ENCODE results near the gene PARD3. TPM values are rescaled to one million over a fixed set of nuclear protein-coding genes. Genes with fewer than 3 reads are reported as not detected.

Gene PARD3
- total and polyA plus RNA-seq, 12 donors: 17.0 to 93.8 (median 47.3) TPM

DNA sequence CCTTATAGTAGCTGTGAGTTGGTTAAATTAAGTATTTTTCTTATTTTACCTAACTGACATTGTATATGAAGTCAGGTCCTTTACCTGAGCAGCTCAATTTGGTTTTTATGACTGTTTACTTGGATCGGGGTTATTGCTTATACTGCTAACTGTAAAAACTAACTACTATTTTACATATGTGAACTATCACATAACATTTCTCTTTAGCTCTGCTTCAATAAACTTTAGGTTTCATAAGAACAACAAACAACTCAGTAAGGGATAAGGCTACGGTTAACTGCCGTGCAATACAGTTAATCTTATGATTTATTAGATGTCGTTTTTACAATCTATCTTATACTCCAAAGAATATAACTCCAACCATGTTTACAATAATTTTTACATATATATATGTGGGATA lies 480.2 kb downstream of the PARD3 start:
- Histone ChIP-seq H3K9me3 (replicated peaks in 1 of 3) (peaks cover 0 to 7% (median 0%) of the 10 kb centered on the region in 3 donors), H3K27me3 (no peaks in the 10 kb centered on the region), H3K36me3 (replicated peaks in 1 of 2) (no peaks in the 10 kb centered on the region), H3K4me1 (replicated peaks in 1 of 2) (peaks cover 0 to 4% of the 10 kb centered on the region in 2 donors), H3K27ac (no peak overlapping the region), H3K4me3 (no peak overlapping the region)
- intact Hi-C loops (cut with DNase I): no loop called here
- DNase-seq: no peak
- no peak for TF ChIP-seq POLR2A (IDR thresholded peaks at IDR 0.05)
- TF ChIP-seq, protein P1, sequence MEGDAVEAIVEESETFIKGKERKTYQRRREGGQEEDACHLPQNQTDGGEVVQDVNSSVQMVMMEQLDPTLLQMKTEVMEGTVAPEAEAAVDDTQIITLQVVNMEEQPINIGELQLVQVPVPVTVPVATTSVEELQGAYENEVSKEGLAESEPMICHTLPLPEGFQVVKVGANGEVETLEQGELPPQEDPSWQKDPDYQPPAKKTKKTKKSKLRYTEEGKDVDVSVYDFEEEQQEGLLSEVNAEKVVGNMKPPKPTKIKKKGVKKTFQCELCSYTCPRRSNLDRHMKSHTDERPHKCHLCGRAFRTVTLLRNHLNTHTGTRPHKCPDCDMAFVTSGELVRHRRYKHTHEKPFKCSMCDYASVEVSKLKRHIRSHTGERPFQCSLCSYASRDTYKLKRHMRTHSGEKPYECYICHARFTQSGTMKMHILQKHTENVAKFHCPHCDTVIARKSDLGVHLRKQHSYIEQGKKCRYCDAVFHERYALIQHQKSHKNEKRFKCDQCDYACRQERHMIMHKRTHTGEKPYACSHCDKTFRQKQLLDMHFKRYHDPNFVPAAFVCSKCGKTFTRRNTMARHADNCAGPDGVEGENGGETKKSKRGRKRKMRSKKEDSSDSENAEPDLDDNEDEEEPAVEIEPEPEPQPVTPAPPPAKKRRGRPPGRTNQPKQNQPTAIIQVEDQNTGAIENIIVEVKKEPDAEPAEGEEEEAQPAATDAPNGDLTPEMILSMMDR (IDR thresholded peaks at IDR 0.05): no peak
- WGBS, 4 donors: 84 to 97% (median 95%) methylated on average over 4 of the region's 4 CpGs

DNA sequence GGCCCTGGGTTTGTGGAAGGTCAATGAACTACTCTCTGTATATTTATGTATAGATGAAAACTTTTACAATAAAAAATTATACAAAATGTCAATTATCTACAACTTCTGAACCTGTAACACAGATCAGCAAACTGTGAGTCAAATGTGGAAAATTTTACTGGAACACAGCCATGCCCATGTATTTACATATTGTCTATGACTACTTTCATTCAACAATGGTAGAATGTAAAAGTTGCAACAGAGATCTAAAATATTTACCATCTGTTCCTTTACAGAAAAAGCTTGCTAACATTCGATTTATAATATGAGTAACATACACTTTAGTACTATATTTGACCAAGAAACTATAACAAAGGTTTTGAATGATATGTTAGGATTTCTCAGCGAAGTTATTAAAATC lies 481.6 kb downstream of the PARD3 start:
- no peaks in the 10 kb centered on the region for H3K36me3 ChIP-seq (replicated peaks in 1 of 2)
- TF ChIP-seq, protein P1 (IDR thresholded peaks at IDR 0.05): no peak
- no peak for TF ChIP-seq POLR2A (IDR thresholded peaks at IDR 0.05)
- DNase-seq: no peak
- H3K4me1 ChIP-seq (replicated peaks in 1 of 2): no peaks in the 10 kb centered on the region
- no peak overlapping the region for H3K27ac ChIP-seq
- intact Hi-C loops (cut with DNase I): no loop called here
- H3K9me3 ChIP-seq (replicated peaks in 1 of 3): peaks cover 0 to 7% (median 0%) of the 10 kb centered on the region in 3 donors
- 88 to 98% (median 96%) methylated on average over 2 of the region's 2 CpGs for WGBS, 4 donors
- H3K4me3 ChIP-seq: no peak overlapping the region
- H3K27me3 ChIP-seq: no peaks in the 10 kb centered on the region

DNA sequence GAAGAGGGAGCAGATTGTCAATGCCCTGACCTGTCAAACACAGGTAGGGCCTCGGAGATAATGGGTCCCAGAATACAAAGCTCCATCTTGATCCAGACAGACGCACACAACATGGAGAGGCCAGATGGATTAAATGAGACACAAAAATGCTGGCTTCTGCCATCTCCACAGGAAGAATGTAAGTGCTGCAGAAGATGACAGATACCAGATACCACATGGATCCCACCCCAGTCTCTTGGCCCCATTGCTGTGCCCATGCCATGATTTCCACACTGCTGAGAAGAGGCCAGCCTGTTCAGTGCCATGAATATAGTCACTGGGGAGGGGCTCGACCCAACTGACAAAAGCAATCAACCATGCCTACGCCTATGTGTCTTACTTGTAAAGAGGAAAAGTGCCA lies 487.9 kb downstream of the PARD3 start:
- H3K27ac ChIP-seq: no peak overlapping the region
- peaks cover 8 to 14% of the 10 kb centered on the region in 2 donors for H3K4me1 ChIP-seq (replicated peaks in 1 of 2)
- WGBS, 4 donors: 84 to 97% (median 91%) methylated on average over 4 of the region's 4 CpGs
- H3K27me3 ChIP-seq: no peaks in the 10 kb centered on the region
- peaks cover 0 to 7% (median 0%) of the 10 kb centered on the region in 3 donors for H3K9me3 ChIP-seq (replicated peaks in 1 of 3)
- intact Hi-C loops (cut with DNase I): no loop called here
- DNase-seq: no peak
- no peak overlapping the region for H3K4me3 ChIP-seq
- TF ChIP-seq, protein P1 (IDR thresholded peaks at IDR 0.05): no peak
- no peak for TF ChIP-seq POLR2A (IDR thresholded peaks at IDR 0.05)
- no peaks in the 10 kb centered on the region for H3K36me3 ChIP-seq (replicated peaks in 1 of 2)

DNA sequence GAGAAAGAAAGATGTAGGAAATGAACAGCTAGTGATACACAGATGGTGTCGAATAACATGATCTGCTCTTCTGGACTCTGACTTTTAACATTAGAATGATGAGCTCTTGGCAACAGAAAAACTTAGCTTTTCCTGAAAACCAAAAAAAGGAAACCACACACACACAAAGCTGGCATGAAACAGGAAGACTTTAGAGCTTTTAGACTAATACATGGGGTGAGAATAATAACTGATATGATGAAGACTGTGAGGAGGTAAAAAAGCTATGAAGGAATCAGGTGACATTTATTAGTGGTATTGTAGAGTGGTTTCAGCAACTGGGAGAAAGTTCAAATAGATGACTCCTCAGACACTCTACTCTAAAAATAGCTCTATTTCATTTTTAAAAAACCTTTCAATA lies 491.9 kb downstream of the PARD3 start:
- DNase-seq: no peak
- TF ChIP-seq, protein P1 (IDR thresholded peaks at IDR 0.05): no peak
- TF ChIP-seq POLR2A (IDR thresholded peaks at IDR 0.05): no peak
- H3K27me3 ChIP-seq: no peaks in the 10 kb centered on the region
- WGBS, 4 donors: 29 to 46% (median 36%) methylated on average over 1 of the region's 1 CpG
- H3K27ac ChIP-seq: peak overlapping the region in 4 of 5 donors; percentile 2 to 36 (median 6)
- H3K9me3 ChIP-seq (replicated peaks in 1 of 3): no peaks in the 10 kb centered on the region
- intact Hi-C loops (cut with DNase I): no loop called here
- peaks cover 17 to 29% of the 10 kb centered on the region in 2 donors for H3K4me1 ChIP-seq (replicated peaks in 1 of 2)
- H3K36me3 ChIP-seq (replicated peaks in 1 of 2): no peaks in the 10 kb centered on the region
- H3K4me3 ChIP-seq: no peak overlapping the region
